ENCODE results near the gene RIN3. TPM values are rescaled to one million over a fixed set of nuclear protein-coding genes. Genes with fewer than 3 reads are reported as not detected.

RIN3 gene
- total RNA-seq, 3 donors from 2014 or later (not counting 1 experiment from before 2014, with no cell fraction given) = 248 to 289 (median 282) TPM

- TF ChIP-seq CTCF (IDR thresholded peaks at IDR 0.05) = no peak
- Mint-ChIP-seq H3K27ac (peak overlapping the region; percentile 95 to 96), H3K4me3 (no peak overlapping the region), H3K36me3 (peaks cover 9% of the 10 kb centered on the region), H3K9me3 (peaks cover 0 to 4% of the 10 kb centered on the region in 2 donors), H3K27me3 (ENCODE audit: low read depth in 2 of 2) (no peaks in the 10 kb centered on the region), H3K4me1 (peaks cover 92 to 93% of the 10 kb centered on the region in 2 donors)
- H3K36me3 ChIP-seq (ENCODE audit: control insufficient read depth, insufficient read depth, low read length) = peaks cover 35% of the 10 kb centered on the region
- H3K4me1 ChIP-seq (ENCODE audit: control insufficient read depth, insufficient read depth, low read length) = peaks cover 95% of the 10 kb centered on the region
- H3K9me3 ChIP-seq (ENCODE audit: control insufficient read depth, insufficient read depth, low read length) = no peaks in the 10 kb centered on the region
- peak overlapping the region; percentile 83 for H3K27ac ChIP-seq (ENCODE audit: low read length)
- intact Hi-C loops (cut with micrococcal nuclease) = no loop called here
- no peak overlapping the region for H3K4me3 ChIP-seq (ENCODE audit: low read length)
- no peak for ATAC-seq
- no peaks in the 10 kb centered on the region for H3K27me3 ChIP-seq (ENCODE audit: control insufficient read depth, insufficient read depth, low read length)
- WGBS (ENCODE audit: insufficient coverage) = 84% methylated on average over 6 of the region's 7 CpGs
- DNase-seq = no peak
These were observed 67.6 kb downstream of the RIN3 start for GRCh38 chr14:92581206-92581605.

- H3K9me3 Mint-ChIP-seq = peaks cover 0 to 4% of the 10 kb centered on the region in 2 donors
- peaks cover 35% of the 10 kb centered on the region for H3K36me3 ChIP-seq (ENCODE audit: control insufficient read depth, insufficient read depth, low read length)
- peak in 1 of 2 donors; percentile 56 for DNase-seq
These were observed 68.5 kb downstream of the RIN3 start for GRCh38 chr14:92581966-92582566.

GRCh38 chr14:92582706-92583452 lies 69.3 kb downstream of the RIN3 start:
- H3K27me3 Mint-ChIP-seq (ENCODE audit: low read depth in 2 of 2) = no peaks in the 10 kb centered on the region
- intact Hi-C loops (cut with micrococcal nuclease) = no loop called here
- ATAC-seq (peak; percentile 51 to 77 (median 72)), DNase-seq (peak; percentile 53 to 70)
- Histone ChIP-seq H3K4me1 (ENCODE audit: control insufficient read depth, insufficient read depth, low read length) (peaks cover 94% of the 10 kb centered on the region), H3K27ac (ENCODE audit: low read length) (peak overlapping the region; percentile 83), H3K36me3 (ENCODE audit: control insufficient read depth, insufficient read depth, low read length) (peaks cover 35% of the 10 kb centered on the region), H3K27me3 (ENCODE audit: control insufficient read depth, insufficient read depth, low read length) (no peaks in the 10 kb centered on the region), H3K9me3 (ENCODE audit: control insufficient read depth, insufficient read depth, low read length) (no peaks in the 10 kb centered on the region), H3K4me3 (ENCODE audit: low read length) (no peak overlapping the region)
- peak overlapping the region; percentile 95 to 96 for H3K27ac Mint-ChIP-seq
- no peak for TF ChIP-seq CTCF (IDR thresholded peaks at IDR 0.05)
- peak overlapping the region; percentile 82 for H3K4me3 Mint-ChIP-seq
- H3K4me1 Mint-ChIP-seq = peaks cover 91 to 93% of the 10 kb centered on the region in 2 donors
- peaks cover 9% of the 10 kb centered on the region for H3K36me3 Mint-ChIP-seq
- peaks cover 0 to 4% of the 10 kb centered on the region in 2 donors for H3K9me3 Mint-ChIP-seq
- 50% methylated on average over 12 of the region's 12 CpGs for WGBS (ENCODE audit: insufficient coverage)

More at GRCh38 chr14:92581966-92582566, 68.5 kb downstream of the RIN3 start:
- H3K9me3 ChIP-seq (ENCODE audit: control insufficient read depth, insufficient read depth, low read length) = no peaks in the 10 kb centered on the region
- peak overlapping the region; percentile 95 to 96 for H3K27ac Mint-ChIP-seq
- no peak overlapping the region for H3K4me3 ChIP-seq (ENCODE audit: low read length)
- peaks cover 92 to 93% of the 10 kb centered on the region in 2 donors for H3K4me1 Mint-ChIP-seq
- H3K4me3 Mint-ChIP-seq = peak overlapping the region; percentile 82
- intact Hi-C loops (cut with micrococcal nuclease) = no loop called here
- peak in 1 of 3 donors; percentile 8 for ATAC-seq
- no peak for TF ChIP-seq CTCF (IDR thresholded peaks at IDR 0.05)
- H3K36me3 Mint-ChIP-seq = peaks cover 9% of the 10 kb centered on the region
- H3K27me3 ChIP-seq (ENCODE audit: control insufficient read depth, insufficient read depth, low read length) = no peaks in the 10 kb centered on the region
- H3K27ac ChIP-seq (ENCODE audit: low read length) = peak overlapping the region; percentile 83
- 39% methylated on average over 9 of the region's 11 CpGs for WGBS (ENCODE audit: insufficient coverage)
- H3K27me3 Mint-ChIP-seq (ENCODE audit: low read depth in 2 of 2) = no peaks in the 10 kb centered on the region
- H3K4me1 ChIP-seq (ENCODE audit: control insufficient read depth, insufficient read depth, low read length) = peaks cover 94% of the 10 kb centered on the region
